Kidney (tissue), 14 donors: ENCODE data around the gene MEI4. TPM values are rescaled to one million over a fixed set of nuclear protein-coding genes. Genes with fewer than 3 reads are reported as not detected.

ENCODE experiments used
- DNase-seq, 5 donors: peaks; one replicate each; pipeline ENCODE4 v3.0.0-alpha.2; 2013 to 2020
- FAIRE-seq: peaks from 2 replicates; lab custom pipeline; 2012; peaks lifted over from hg19 to GRCh38; lab: Jason Lieb, UNC
- H3K27ac ChIP-seq, 2 donors: one replicate each; pipeline ENCODE4 v1.7.0; 2013; ENCODE audit warnings: low read depth in 2 of 2, low read length in 2 of 2, inconsistent platforms in 1 of 2
- H3K27me3 ChIP-seq: one replicate; pipeline ENCODE4 v1.7.1; 2013; ENCODE audit warnings: low read length, inconsistent platforms; ENCODE audit not compliant: control insufficient read depth, insufficient read depth
- H3K36me3 ChIP-seq, 3 donors: one replicate each; pipeline versions ENCODE4 v1.7.0 to v1.7.1; 2013; ENCODE audit warnings: low read length in 3 of 3, control low read depth in 1 of 3, inconsistent platforms in 1 of 3; ENCODE audit not compliant: insufficient read depth in 3 of 3, control insufficient read depth in 2 of 3
- H3K4me1 ChIP-seq, 3 donors: one replicate each; pipeline versions ENCODE4 v1.7.0 to v1.7.1; 2013; ENCODE audit warnings: low read length in 3 of 3, inconsistent platforms in 1 of 3, low read depth in 1 of 3; ENCODE audit not compliant: control insufficient read depth in 2 of 3, insufficient read depth in 2 of 3
- H3K4me3 ChIP-seq, 3 donors: one replicate each; pipeline versions ENCODE4 v1.7.0 to v1.8.1; 2013; ENCODE audit warnings: low read length in 3 of 3, control low read depth in 1 of 3, inconsistent platforms in 1 of 3
- H3K9ac ChIP-seq, 3 donors: one replicate each; pipeline versions ENCODE4 v1.7.0 to v1.7.1; 2013; ENCODE audit warnings: low read length in 3 of 3, control low read depth in 1 of 3, inconsistent platforms in 1 of 3
- H3K9me3 ChIP-seq, 3 donors: one replicate each; pipeline versions ENCODE4 v1.7.0 to v1.7.1; 2013; ENCODE audit warnings: low read length in 3 of 3, control low read depth in 1 of 3, inconsistent platforms in 1 of 3; ENCODE audit not compliant: control insufficient read depth in 2 of 3, insufficient read depth in 1 of 3
- intact Hi-C: fragments of 100-400 bp; cut with DNase I; formaldehyde crosslinking; loops from one replicate; pipeline ENCODE4 v1.11.1; 2022
- polyA plus RNA-seq: library from polyadenylated mRNA; stranded (reverse); fragments of 350-450 nt; fragmentation: Illumina TruSeq; extraction: RNeasy Lipid Tissue Mini Kit (QIAGEN cat#74804); gene quantifications from one replicate; pipeline ENCODE4 v1.2.3, GENCODE V29; 2014; ENCODE audit warnings: low read depth, low replicate concordance; ENCODE audit not compliant: insufficient read depth
- total RNA-seq: library from RNA; stranded (reverse); fragmentation: NEBNext Ultra II Directional; extraction: Animal tissue kit (Norgen Biotek cat#: 25700); gene quantifications from one replicate; pipeline ENCODE4 v1.2.1, GENCODE V29; 2021
- TF ChIP-seq, protein P1 (sequence below): IDR thresholded peaks from 3 replicates; pipeline ENCODE4 v1.5.1; 2012; ENCODE audit warnings: mild to moderate bottlenecking, moderate library complexity, borderline replicate concordance; ENCODE audit not compliant: insufficient read depth; ENCODE audit errors: extremely low read depth
- donor health status: control.
- donor health status: control.
- donor health status: control.
- donor health status: control.
- donor health status: control.
- donor health status: DM: yes; HTN: yes; CAD: no.
- donor health status: Normal renal cell carcinoma (clear cell type).

Gene MEI4
- total and polyA plus RNA-seq, 2 donors from 2014 or later = 1.2 to 2.3 TPM

DNA sequence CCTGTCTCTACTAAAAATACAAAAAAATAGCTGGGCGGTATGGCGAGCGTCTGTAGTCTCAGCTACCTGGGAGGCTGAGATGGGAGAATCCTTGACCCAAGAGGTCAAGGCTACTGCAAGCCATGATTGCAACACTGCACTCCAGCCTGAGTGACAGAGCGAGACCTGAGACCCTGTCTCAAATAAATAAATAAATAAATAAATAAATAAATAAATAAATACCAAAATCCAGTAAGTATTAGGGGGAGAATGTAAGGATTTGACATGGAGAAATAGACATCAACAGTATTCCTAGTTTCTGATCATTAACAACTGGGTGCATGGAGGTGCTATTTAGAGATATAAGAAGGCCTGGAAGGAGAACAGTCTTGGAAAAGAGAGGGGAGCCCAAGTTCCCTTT is 125.7 kb downstream of the MEI4 start:
- no peaks in the 10 kb centered on the region for H3K4me1 ChIP-seq
- H3K27me3 ChIP-seq = no peaks in the 10 kb centered on the region
- FAIRE-seq = no peak
- no peaks in the 10 kb centered on the region for H3K9me3 ChIP-seq
- intact Hi-C loops = no loop called here
- H3K36me3 ChIP-seq = no peaks in the 10 kb centered on the region
- no peak for DNase-seq
- TF ChIP-seq, protein P1, sequence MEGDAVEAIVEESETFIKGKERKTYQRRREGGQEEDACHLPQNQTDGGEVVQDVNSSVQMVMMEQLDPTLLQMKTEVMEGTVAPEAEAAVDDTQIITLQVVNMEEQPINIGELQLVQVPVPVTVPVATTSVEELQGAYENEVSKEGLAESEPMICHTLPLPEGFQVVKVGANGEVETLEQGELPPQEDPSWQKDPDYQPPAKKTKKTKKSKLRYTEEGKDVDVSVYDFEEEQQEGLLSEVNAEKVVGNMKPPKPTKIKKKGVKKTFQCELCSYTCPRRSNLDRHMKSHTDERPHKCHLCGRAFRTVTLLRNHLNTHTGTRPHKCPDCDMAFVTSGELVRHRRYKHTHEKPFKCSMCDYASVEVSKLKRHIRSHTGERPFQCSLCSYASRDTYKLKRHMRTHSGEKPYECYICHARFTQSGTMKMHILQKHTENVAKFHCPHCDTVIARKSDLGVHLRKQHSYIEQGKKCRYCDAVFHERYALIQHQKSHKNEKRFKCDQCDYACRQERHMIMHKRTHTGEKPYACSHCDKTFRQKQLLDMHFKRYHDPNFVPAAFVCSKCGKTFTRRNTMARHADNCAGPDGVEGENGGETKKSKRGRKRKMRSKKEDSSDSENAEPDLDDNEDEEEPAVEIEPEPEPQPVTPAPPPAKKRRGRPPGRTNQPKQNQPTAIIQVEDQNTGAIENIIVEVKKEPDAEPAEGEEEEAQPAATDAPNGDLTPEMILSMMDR = no peak
- no peak overlapping the region for H3K9ac ChIP-seq
- no peak overlapping the region for H3K27ac ChIP-seq
- H3K4me3 ChIP-seq = no peak overlapping the region

DNA sequence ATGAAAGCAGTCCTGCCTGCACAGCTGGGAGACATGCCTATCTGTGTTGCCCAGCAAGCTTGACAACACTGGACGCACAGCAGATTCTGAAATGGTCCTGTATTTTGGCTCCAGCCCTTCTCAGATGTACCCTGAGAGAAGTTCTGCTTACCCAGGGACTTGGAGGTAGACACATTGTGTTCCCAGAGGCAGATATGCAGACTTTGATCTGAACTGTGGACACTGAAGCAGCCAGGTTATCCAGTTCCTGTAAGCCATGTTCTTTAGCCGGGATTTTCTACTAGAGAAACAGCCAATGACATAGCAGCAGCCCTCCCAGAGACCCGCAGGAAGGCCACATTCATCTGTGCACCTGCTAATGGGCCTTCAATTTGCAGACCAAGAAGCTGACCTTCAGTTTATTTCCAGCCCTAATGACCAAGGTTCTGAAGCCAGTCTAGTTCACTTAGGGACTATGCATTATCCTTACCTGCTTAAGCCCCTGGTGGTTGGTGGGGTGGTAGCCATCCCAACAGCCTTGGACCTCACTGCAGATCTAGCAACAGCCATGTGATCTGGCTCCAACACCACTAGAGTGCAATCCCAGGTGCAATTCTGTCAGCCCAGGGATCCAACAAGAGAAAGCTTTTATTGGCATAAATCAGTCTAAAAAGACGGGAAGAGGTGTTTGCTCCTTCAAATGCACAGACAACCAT is 134.2 kb downstream of the MEI4 start:
- no peak overlapping the region for H3K9ac ChIP-seq
- no peak for DNase-seq
- intact Hi-C loops = no loop called here
- TF ChIP-seq, protein P1 = no peak
- H3K4me1 ChIP-seq = no peaks in the 10 kb centered on the region
- no peaks in the 10 kb centered on the region for H3K36me3 ChIP-seq
- H3K27ac ChIP-seq = no peak overlapping the region
- FAIRE-seq = no peak
- no peak overlapping the region for H3K4me3 ChIP-seq
- H3K9me3 ChIP-seq = no peaks in the 10 kb centered on the region
- no peaks in the 10 kb centered on the region for H3K27me3 ChIP-seq

DNA sequence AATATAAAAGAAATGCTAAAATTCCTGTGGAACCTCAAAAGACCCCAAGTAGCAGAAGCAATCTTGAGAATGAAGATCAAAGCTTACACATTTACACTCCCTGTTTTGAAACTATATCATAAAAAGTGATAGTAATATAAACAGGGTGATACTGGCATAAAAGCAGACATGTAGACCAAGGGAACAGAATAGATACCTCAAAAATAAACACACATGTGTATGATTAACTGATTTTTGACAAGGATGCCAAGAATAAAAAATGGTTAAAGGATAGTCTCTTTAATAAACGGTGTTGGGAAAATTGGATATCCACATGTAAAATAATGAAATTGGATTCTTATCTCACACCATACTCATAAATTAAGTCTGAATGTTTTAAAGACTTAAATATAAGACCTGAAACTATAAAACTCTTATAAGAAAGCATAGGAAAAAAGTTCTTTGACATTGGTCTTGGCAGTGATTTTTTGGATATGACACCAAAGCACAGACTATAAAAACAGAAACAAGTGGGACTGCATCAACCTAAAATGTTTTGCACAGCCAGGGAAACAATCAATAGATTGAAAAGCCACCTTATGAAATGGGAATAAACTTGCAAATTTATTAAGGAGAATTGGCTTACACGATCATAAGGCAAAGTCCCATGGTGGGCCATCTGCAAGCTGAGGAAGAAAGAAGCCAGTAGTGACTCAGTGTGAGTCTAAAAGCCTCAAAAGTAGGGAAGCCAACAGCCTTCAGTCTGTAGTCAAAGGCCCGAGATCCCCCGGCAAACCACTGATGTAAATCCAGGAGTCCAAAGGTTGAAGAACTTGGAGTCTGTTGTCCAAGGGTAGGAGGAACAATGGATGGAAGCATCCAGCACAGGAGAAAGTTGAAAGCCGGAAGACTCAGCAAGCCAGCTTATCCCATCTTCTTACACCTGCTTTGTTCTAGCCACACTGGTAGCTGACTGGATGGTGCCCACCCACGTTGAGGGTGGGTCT is 144.3 kb downstream of the MEI4 start:
- Histone ChIP-seq H3K4me1 (no peaks in the 10 kb centered on the region), H3K9ac (no peak overlapping the region), H3K36me3 (no peaks in the 10 kb centered on the region), H3K27ac (no peak overlapping the region), H3K4me3 (no peak overlapping the region), H3K9me3 (peaks cover 0 to 5% (median 4%) of the 10 kb centered on the region in 3 donors), H3K27me3 (no peaks in the 10 kb centered on the region)
- DNase-seq (no peak), FAIRE-seq (no peak)
- TF ChIP-seq, protein P1 = no peak
- intact Hi-C loops = no loop called here
